DOHH2 (cell line): ENCODE data around the gene DUOXA1.

Experiments
- EZH2phosphoT487 ChIP-seq: fragments of 200-600 bp; sonication (generic); IDR thresholded peaks from 2 replicates; pipeline ENCODE4 v1.6.1; 2017; ENCODE audit warnings: borderline replicate concordance, mild to moderate bottlenecking, antibody characterized with exemption, low read length, moderate library complexity, mixed read lengths
- TF ChIP-seq, protein P1 (sequence below): fragments of 200-600 bp; sonication (generic); IDR thresholded peaks from one replicate; pipeline ENCODE4 v1.5.1; 2014; ENCODE audit warnings: antibody characterized with exemption, mild to moderate bottlenecking, low read depth, low read length; ENCODE audit not compliant: poor library complexity, severe bottlenecking

DNA sequence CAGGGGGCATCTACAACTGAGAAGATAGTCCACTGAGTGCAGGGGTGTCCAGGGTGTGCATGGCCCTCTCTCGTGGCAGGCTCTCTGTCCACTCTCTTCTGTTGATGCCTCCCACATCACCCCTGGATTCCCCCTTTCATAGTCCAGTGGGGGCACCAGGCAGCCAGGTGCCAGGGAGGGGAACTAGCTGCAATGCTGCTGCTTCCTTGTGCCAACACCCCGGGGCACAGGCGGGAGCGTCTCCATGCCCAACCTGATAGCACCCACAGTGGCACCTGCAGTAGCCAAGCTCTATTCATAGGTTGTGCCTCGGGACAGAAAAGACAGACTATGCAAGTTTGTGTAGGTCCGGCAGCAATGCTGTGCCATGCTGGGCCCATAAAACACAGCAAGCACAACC, 27.5 kb downstream of the DUOXA1 start:
- TF ChIP-seq, protein P1, sequence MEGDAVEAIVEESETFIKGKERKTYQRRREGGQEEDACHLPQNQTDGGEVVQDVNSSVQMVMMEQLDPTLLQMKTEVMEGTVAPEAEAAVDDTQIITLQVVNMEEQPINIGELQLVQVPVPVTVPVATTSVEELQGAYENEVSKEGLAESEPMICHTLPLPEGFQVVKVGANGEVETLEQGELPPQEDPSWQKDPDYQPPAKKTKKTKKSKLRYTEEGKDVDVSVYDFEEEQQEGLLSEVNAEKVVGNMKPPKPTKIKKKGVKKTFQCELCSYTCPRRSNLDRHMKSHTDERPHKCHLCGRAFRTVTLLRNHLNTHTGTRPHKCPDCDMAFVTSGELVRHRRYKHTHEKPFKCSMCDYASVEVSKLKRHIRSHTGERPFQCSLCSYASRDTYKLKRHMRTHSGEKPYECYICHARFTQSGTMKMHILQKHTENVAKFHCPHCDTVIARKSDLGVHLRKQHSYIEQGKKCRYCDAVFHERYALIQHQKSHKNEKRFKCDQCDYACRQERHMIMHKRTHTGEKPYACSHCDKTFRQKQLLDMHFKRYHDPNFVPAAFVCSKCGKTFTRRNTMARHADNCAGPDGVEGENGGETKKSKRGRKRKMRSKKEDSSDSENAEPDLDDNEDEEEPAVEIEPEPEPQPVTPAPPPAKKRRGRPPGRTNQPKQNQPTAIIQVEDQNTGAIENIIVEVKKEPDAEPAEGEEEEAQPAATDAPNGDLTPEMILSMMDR: no peak
- TF ChIP-seq EZH2phosphoT487: no peak
